ENCODE measurements around the gene HOPX. TPM values are rescaled to one million over a fixed set of nuclear protein-coding genes. Genes with fewer than 3 reads are reported as not detected.

Gene HOPX
- polyA plus RNA-seq, 2 of the 4 experiments (the other 2 are of a cell fraction): not detected

- ChIA-PET POLR2A (no interaction called here), CTCF (no interaction called here)
- 87% methylated on average over 36 of the region's 79 CpGs for WGBS (ENCODE audit: missing lambda C conversion rate)
- no peak for TF ChIP-seq HEYL (CRISPR knock-in tag; IDR thresholded peaks at IDR 0.05)
- no peak for TF ChIP-seq E2F6 (IDR thresholded peaks at IDR 0.05; ENCODE audit: borderline replicate concordance, low read depth)
- TF ChIP-seq NPAS2 (CRISPR knock-in tag; IDR thresholded peaks at IDR 0.05; ENCODE audit: borderline replicate concordance): no peak
- no peak for TF ChIP-seq KDM1A (IDR thresholded peaks at IDR 0.05; ENCODE audit: low read depth)
- no peak for TF ChIP-seq REST (IDR thresholded peaks at IDR 0.05)
- no peak for TF ChIP-seq RAD21 (conservative IDR thresholded peaks at IDR 0.05 in 1 of 2, IDR thresholded peaks at IDR 0.05 in 1 of 2)
- TF ChIP-seq ATOH8 (CRISPR knock-in tag; IDR thresholded peaks at IDR 0.05; ENCODE audit: low read depth): no peak
- TF ChIP-seq BHLHE40 (IDR thresholded peaks at IDR 0.05; ENCODE audit: low read depth, low read length): no peak
- no peak for TF ChIP-seq MYC (IDR thresholded peaks at IDR 0.05; ENCODE audit: borderline replicate concordance, low read length)
- no peak for TF ChIP-seq FOXS1 (CRISPR knock-in tag; IDR thresholded peaks at IDR 0.05)
- TF ChIP-seq ELK1 (IDR thresholded peaks at IDR 0.05; ENCODE audit: low read depth, low read length): no peak
- TF ChIP-seq CBX8 (IDR thresholded peaks at IDR 0.05): no peak
- TF ChIP-seq ZNF302 (CRISPR knock-in tag; IDR thresholded peaks at IDR 0.05): no peak
- Histone ChIP-seq H3K9me3 (no peaks in the 10 kb centered on the region), H3K27ac (no peak overlapping the region), H3K4me1 (no peaks in the 10 kb centered on the region), H3K4me2 (no peak overlapping the region), H3K4me3 (no peak overlapping the region)
- FAIRE-seq (no peak), ATAC-seq (no peak), DNase-seq (ENCODE audit: low read depth in 1 of 2, low spot score in 1 of 2) (no peak)
These were observed 25.3 kb downstream of the HOPX start for GRCh38 chr4:56655627-56656345.

- no peaks in the 10 kb centered on the region for H3K4me1 ChIP-seq
- H3K4me2 ChIP-seq: no peak overlapping the region
- no peak for DNase-seq (ENCODE audit: low read depth in 1 of 2, low spot score in 1 of 2)
- H3K9me3 ChIP-seq: no peaks in the 10 kb centered on the region
- H3K4me3 ChIP-seq: no peak overlapping the region
- POLR2A ChIA-PET: no interaction called here
- no peak overlapping the region for H3K27ac ChIP-seq
- TF ChIP-seq HES2 (IDR thresholded peaks at IDR 0.05) (no peak), RNF2 (IDR thresholded peaks at IDR 0.05; ENCODE audit: borderline replicate concordance, low read depth) (no peak), RAD21 (conservative IDR thresholded peaks at IDR 0.05 in 1 of 2, IDR thresholded peaks at IDR 0.05 in 1 of 2) (no peak), HDAC2 (IDR thresholded peaks at IDR 0.05) (no peak)
- FAIRE-seq: no peak
- CTCF ChIA-PET: no interaction called here
- ATAC-seq: no peak
- 72% methylated on average over 25 of the region's 28 CpGs for WGBS (ENCODE audit: missing lambda C conversion rate)
These were observed 25.9 kb downstream of the HOPX start for GRCh38 chr4:56655209-56655626.

All from A549 (cell line).